GM11168 (cell line): ENCODE results near the gene TSPAN9.

Source experiments
- in situ Hi-C: fragments of 300-500 bp; cut with MboI; formaldehyde crosslinking; loops from one replicate; pipeline ENCODE4 v1.12.0; 2022; ENCODE audit warnings: low sequenced_read_pairs; ENCODE audit not compliant: unreplicated experiment

Gene TSPAN9

GRCh38 chr12:3195859-3196483 lies 118.8 kb downstream of the TSPAN9 start:
- in situ Hi-C loops = no loop called here

- in situ Hi-C loops = no loop called here
These were observed 119.3 kb downstream of the TSPAN9 start for GRCh38 chr12:3196488-3196887.

GRCh38 chr12:3197131-3197818 lies 120.1 kb downstream of the TSPAN9 start:
- in situ Hi-C loops = no loop called here

- in situ Hi-C loops = loop anchor here (5.0 kb wide), 1 partner anchor 62 kb away; no protein-coding TSS in a partner anchor
These were observed 122.4 kb downstream of the TSPAN9 start for GRCh38 chr12:3199551-3200031.

- in situ Hi-C loops = loop anchor here (5.0 kb wide), 1 partner anchor 63 kb away; no protein-coding TSS in a partner anchor
These were observed 122.9 kb downstream of the TSPAN9 start for GRCh38 chr12:3200032-3200617.

GRCh38 chr12:3200814-3201233 lies 123.6 kb downstream of the TSPAN9 start:
- in situ Hi-C loops = loop anchor here (5.0 kb wide), 1 partner anchor 64 kb away; no protein-coding TSS in a partner anchor

- in situ Hi-C loops = loop anchor here (5.0 kb wide), 1 partner anchor 64 kb away; no protein-coding TSS in a partner anchor
These were observed 124.3 kb downstream of the TSPAN9 start for GRCh38 chr12:3201339-3202051.

GRCh38 chr12:3202096-3202495 lies 124.9 kb downstream of the TSPAN9 start:
- in situ Hi-C loops = loop anchor here (5.0 kb wide), 1 partner anchor 65 kb away; no protein-coding TSS in a partner anchor

GRCh38 chr12:3202734-3203446 lies 125.7 kb downstream of the TSPAN9 start:
- in situ Hi-C loops = loop anchor here (5.0 kb wide), 1 partner anchor 66 kb away; no protein-coding TSS in a partner anchor

- in situ Hi-C loops = loop anchor here (5.0 kb wide), 1 partner anchor 66 kb away; no protein-coding TSS in a partner anchor
These were observed 126.5 kb downstream of the TSPAN9 start for GRCh38 chr12:3203713-3204112.

GRCh38 chr12:3204143-3204542 lies 127.0 kb downstream of the TSPAN9 start:
- in situ Hi-C loops = loop anchor here (5.0 kb wide), 1 partner anchor 67 kb away; no protein-coding TSS in a partner anchor

GRCh38 chr12:3204730-3205531 lies 127.8 kb downstream of the TSPAN9 start:
- in situ Hi-C loops = loop anchor here (5.0 kb wide), 1 partner anchor 68 kb away; no protein-coding TSS in a partner anchor

GRCh38 chr12:3205742-3206519 lies 128.8 kb downstream of the TSPAN9 start:
- in situ Hi-C loops = no loop called here

- in situ Hi-C loops = no loop called here
These were observed 129.4 kb downstream of the TSPAN9 start for GRCh38 chr12:3206536-3207072.

GRCh38 chr12:3207175-3207574 lies 130.0 kb downstream of the TSPAN9 start:
- in situ Hi-C loops = no loop called here

- in situ Hi-C loops = no loop called here
These were observed 130.7 kb downstream of the TSPAN9 start for GRCh38 chr12:3207858-3208257.

- in situ Hi-C loops = no loop called here
These were observed 136.0 kb downstream of the TSPAN9 start for GRCh38 chr12:3213188-3213587.

- in situ Hi-C loops = no loop called here
These were observed 136.6 kb downstream of the TSPAN9 start for GRCh38 chr12:3213768-3214167.
